Measurements from ENCODE around the gene UMODL1. TPM values are rescaled to one million over a fixed set of nuclear protein-coding genes. Genes with fewer than 3 reads are reported as not detected.

The UMODL1 gene
- total RNA-seq, 1 donor from 2014 or later, result not detected

- DNase-seq (ENCODE audit: low read depth), result no peak
- no peaks in the 10 kb centered on the region for H3K36me3 ChIP-seq (ENCODE audit: control insufficient read depth, insufficient read depth, low read length)
- no peak overlapping the region for H3K4me3 ChIP-seq (ENCODE audit: low read depth, low read length)
- TF ChIP-seq, protein P1, sequence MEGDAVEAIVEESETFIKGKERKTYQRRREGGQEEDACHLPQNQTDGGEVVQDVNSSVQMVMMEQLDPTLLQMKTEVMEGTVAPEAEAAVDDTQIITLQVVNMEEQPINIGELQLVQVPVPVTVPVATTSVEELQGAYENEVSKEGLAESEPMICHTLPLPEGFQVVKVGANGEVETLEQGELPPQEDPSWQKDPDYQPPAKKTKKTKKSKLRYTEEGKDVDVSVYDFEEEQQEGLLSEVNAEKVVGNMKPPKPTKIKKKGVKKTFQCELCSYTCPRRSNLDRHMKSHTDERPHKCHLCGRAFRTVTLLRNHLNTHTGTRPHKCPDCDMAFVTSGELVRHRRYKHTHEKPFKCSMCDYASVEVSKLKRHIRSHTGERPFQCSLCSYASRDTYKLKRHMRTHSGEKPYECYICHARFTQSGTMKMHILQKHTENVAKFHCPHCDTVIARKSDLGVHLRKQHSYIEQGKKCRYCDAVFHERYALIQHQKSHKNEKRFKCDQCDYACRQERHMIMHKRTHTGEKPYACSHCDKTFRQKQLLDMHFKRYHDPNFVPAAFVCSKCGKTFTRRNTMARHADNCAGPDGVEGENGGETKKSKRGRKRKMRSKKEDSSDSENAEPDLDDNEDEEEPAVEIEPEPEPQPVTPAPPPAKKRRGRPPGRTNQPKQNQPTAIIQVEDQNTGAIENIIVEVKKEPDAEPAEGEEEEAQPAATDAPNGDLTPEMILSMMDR (IDR thresholded peaks at IDR 0.05; ENCODE audit: insufficient read depth, low read length, poor library complexity, severe bottlenecking), result no peak
- H3K27me3 ChIP-seq (ENCODE audit: control insufficient read depth, insufficient read depth, low read length), result peaks cover 4% of the 10 kb centered on the region
Observed at GRCh38 chr21:42169758-42170157, 98.6 kb downstream of the UMODL1 start.

GRCh38 chr21:42171091-42172053 is 100.3 kb downstream of the UMODL1 start:
- TF ChIP-seq, protein P1 (IDR thresholded peaks at IDR 0.05; ENCODE audit: insufficient read depth, low read length, poor library complexity, severe bottlenecking), result no peak
- Histone ChIP-seq H3K27me3 (ENCODE audit: control insufficient read depth, insufficient read depth, low read length) (peaks cover 8% of the 10 kb centered on the region), H3K36me3 (ENCODE audit: control insufficient read depth, insufficient read depth, low read length) (no peaks in the 10 kb centered on the region), H3K4me3 (ENCODE audit: low read depth, low read length) (no peak overlapping the region)
- DNase-seq (ENCODE audit: low read depth), result no peak

DNA sequence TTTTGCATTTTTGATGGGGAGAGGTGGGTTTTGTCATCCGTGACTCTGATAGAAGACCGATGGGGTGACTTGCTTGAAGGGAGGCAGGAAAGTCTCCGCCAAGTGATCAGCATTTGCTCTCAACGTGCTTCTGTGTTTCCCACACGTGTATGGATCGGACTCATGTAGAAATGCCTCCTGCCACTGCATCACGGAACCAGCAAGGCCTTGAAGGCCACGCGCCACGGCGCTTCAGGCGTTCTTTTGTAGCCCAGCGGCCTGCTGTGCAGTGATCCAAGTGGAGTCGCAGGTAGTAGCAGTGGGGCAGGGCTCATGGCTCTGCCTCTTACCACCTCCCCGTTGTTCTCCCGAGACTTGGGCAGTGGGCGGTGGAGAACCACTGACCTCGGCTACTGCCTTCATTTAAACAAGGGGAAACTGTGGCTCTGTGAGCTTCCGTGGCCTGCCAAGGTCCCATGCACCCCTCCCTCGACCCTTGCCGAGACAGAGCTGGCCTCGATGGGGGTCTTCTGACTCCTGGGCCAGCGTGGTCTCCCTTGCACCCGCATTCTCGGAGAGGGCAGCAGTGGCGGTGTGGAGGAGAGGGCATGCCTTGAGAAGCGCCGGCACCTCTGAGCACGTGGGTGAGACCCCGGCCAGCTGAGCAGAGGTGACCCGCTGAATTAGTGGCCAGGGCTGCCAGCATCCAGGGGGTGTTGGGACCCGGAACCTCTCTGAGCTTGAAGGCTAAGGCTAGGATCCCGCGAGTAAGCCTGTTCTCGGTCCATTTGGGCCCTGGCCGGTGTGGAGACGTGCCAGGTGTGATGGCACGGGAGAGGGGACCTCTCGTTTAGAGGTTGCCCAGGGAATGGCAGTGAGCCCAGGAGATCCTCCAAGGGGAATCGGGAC is 101.7 kb downstream of the UMODL1 start:
- H3K4me3 ChIP-seq (ENCODE audit: low read depth, low read length), result no peak overlapping the region
- TF ChIP-seq, protein P1 (IDR thresholded peaks at IDR 0.05; ENCODE audit: insufficient read depth, low read length, poor library complexity, severe bottlenecking), result no peak
- peaks cover 8% of the 10 kb centered on the region for H3K27me3 ChIP-seq (ENCODE audit: control insufficient read depth, insufficient read depth, low read length)

DNA sequence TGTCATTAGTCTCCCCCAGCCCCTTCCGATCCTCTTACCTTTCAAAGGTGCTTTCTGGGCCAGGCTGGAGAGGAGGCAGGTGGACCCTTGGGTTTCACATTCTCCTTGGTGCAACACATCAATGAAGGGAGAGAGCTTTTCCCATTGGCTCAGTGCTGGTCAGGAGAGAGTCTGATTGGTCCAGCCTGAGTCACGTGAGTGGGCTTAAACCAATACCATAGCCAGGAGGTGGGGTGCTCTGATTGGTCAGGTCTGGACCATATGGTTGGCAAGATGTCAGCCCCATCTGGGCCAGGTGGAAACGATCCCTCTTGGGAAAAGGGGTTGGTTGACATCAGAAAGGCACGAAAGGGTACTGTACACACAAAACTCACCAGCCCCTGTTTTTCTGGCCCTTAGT is 103.1 kb downstream of the UMODL1 start:
- H3K27me3 ChIP-seq (ENCODE audit: control insufficient read depth, insufficient read depth, low read length), result peaks cover 8% of the 10 kb centered on the region
- no peak overlapping the region for H3K4me3 ChIP-seq (ENCODE audit: low read depth, low read length)
- TF ChIP-seq, protein P1 (IDR thresholded peaks at IDR 0.05; ENCODE audit: insufficient read depth, low read length, poor library complexity, severe bottlenecking), result no peak
- DNase-seq (ENCODE audit: low read depth), result no peak
- H3K36me3 ChIP-seq (ENCODE audit: control insufficient read depth, insufficient read depth, low read length), result no peaks in the 10 kb centered on the region

More for the DNA sequence above, 101.7 kb downstream of the UMODL1 start:
- DNase-seq (ENCODE audit: low read depth), result no peak
- no peaks in the 10 kb centered on the region for H3K36me3 ChIP-seq (ENCODE audit: control insufficient read depth, insufficient read depth, low read length)

- H3K4me3 ChIP-seq (ENCODE audit: low read depth, low read length), result no peak overlapping the region
- DNase-seq (ENCODE audit: low read depth), result no peak
- TF ChIP-seq, protein P1 (IDR thresholded peaks at IDR 0.05; ENCODE audit: insufficient read depth, low read length, poor library complexity, severe bottlenecking), result no peak
- peaks cover 9% of the 10 kb centered on the region for H3K27me3 ChIP-seq (ENCODE audit: control insufficient read depth, insufficient read depth, low read length)
- no peaks in the 10 kb centered on the region for H3K36me3 ChIP-seq (ENCODE audit: control insufficient read depth, insufficient read depth, low read length)
Observed at GRCh38 chr21:42175110-42175710, 104.1 kb downstream of the UMODL1 start.
